HepG2 (cell line): ENCODE measurements around the gene ETFB.

ENCODE experiments used
- CCAR2 ChIP-seq: fragments of 200-400 bp; formaldehyde crosslinking; optimal IDR thresholded peaks from 2 replicates; pipeline ENCODE3; 2018; ENCODE audit warnings: low read depth, mild to moderate bottlenecking, low read length, moderate library complexity
- MED8 ChIP-seq: sonication (generic); formaldehyde crosslinking; IDR thresholded peaks from 2 replicates; pipeline ENCODE4 v1.8.1; 2023; ENCODE audit warnings: mild to moderate bottlenecking, missing genetic modification reagents; ENCODE audit not compliant: insufficient replicate concordance
- NCOA1 ChIP-seq: sonication (generic); formaldehyde crosslinking; IDR thresholded peaks from 2 replicates; pipeline ENCODE4 v1.9.0; 2021; ENCODE audit warnings: missing genetic modification reagents
- SAFB2 ChIP-seq: sonication (generic); formaldehyde crosslinking; IDR thresholded peaks from 2 replicates; pipeline ENCODE4 v1.5.1; 2020; ENCODE audit warnings: missing genetic modification reagents, low read depth, mild to moderate bottlenecking, borderline replicate concordance
- SOX6 ChIP-seq, 2 experiments: fragments of 450-650 bp in 1 of 2; sonication (generic) in 1 of 2; formaldehyde crosslinking in 1 of 2; IDR thresholded peaks; 2 replicates each; pipeline versions ENCODE4 v1.4.0 to v1.6.1; 2017 to 2020; ENCODE audit warnings: antibody characterized with exemption in 1 of 2, mild to moderate bottlenecking in 1 of 2, missing genetic modification reagents in 1 of 2
- TARDBP ChIP-seq: sonication (generic); formaldehyde crosslinking; IDR thresholded peaks from 2 replicates; pipeline ENCODE4 v1.8.0; 2022; ENCODE audit warnings: mild to moderate bottlenecking, missing genetic modification reagents
- ZFP36L2 ChIP-seq: sonication (generic); formaldehyde crosslinking; IDR thresholded peaks from 2 replicates; pipeline ENCODE4 v1.4.0; 2020; ENCODE audit warnings: missing genetic modification reagents
- ZNF367 ChIP-seq: sonication (generic); formaldehyde crosslinking; IDR thresholded peaks from 2 replicates; pipeline ENCODE4 v1.4.0; 2020; ENCODE audit warnings: missing genetic modification reagents, borderline replicate concordance
- TF ChIP-seq, protein P1 (sequence below): sonication (generic); formaldehyde crosslinking; IDR thresholded peaks from 2 replicates; pipeline ENCODE4 v1.4.0; 2020; ENCODE audit warnings: mild to moderate bottlenecking, missing genetic modification reagents, borderline replicate concordance
- TF ChIP-seq, protein P2 (sequence below): sonication (generic); formaldehyde crosslinking; IDR thresholded peaks from 2 replicates; pipeline ENCODE4 v1.5.1; 2020; ENCODE audit warnings: mild to moderate bottlenecking, missing genetic modification reagents, moderate library complexity
- TF ChIP-seq, protein P3 (sequence below): sonication (generic); formaldehyde crosslinking; IDR thresholded peaks from 2 replicates; pipeline ENCODE4 v1.4.0; 2020; ENCODE audit warnings: missing genetic modification reagents
- TF ChIP-seq, protein P4 (sequence below): sonication (generic); formaldehyde crosslinking; IDR thresholded peaks from 2 replicates; pipeline ENCODE4 v1.5.0; 2020; ENCODE audit warnings: mild to moderate bottlenecking, low read depth, missing genetic modification reagents, borderline replicate concordance
- TF ChIP-seq, protein P5 (sequence below): IDR thresholded peaks from 2 replicates; pipeline ENCODE4 v1.6.1; 2016; ENCODE audit warnings: low read depth, borderline replicate concordance

DNA sequence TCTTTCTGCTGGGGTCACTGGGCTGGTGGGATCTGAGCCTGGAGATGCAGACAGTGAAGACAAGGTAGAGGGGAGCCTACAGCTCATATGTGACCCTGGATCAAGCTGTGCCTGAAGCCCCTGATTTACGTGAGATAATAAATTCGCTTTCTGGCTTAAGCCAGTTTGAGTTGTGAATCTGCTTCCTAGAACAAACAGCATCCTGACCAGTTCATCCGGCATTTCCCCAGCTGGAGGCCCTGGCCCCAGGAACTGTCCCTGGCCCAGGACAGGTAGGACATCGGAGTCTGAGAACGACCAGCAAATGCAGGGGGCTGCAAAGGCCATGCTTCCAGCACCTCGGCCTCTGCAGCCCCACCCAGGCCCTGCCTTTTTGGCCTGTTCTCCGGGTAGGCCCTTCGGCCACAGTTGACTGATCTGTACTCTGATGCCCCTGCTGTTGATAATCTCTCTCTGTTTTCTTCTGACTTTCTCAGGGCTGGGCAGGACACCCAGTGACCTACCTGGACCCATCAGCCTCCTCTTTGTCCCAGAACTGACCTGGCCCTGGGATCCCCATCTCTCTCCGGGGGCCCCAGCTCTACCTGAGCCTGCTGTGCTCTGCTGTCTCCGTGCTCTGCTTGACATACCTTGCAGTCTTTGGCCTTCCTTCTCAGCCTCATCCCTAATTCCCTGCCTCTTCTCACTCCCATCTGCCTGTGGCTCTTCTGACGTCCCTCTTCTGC is 14.8 kb downstream of the ETFB start:
- no peak for TF ChIP-seq ZFP36L2 (CRISPR knock-in tag)
- TF ChIP-seq, protein P1, sequence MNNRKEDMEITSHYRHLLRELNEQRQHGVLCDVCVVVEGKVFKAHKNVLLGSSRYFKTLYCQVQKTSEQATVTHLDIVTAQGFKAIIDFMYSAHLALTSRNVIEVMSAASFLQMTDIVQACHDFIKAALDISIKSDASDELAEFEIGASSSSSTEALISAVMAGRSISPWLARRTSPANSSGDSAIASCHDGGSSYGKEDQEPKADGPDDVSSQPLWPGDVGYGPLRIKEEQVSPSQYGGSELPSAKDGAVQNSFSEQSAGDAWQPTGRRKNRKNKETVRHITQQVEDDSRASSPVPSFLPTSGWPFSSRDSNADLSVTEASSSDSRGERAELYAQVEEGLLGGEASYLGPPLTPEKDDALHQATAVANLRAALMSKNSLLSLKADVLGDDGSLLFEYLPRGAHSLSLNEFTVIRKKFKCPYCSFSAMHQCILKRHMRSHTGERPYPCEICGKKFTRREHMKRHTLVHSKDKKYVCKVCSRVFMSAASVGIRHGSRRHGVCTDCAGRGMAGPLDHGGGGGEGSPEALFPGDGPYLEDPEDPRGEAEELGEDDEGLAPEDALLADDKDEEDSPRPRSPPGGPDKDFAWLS, result no peak
- no peak for TF ChIP-seq ZNF367 (CRISPR knock-in tag)
- TF ChIP-seq SAFB2, result no peak
- TF ChIP-seq, protein P2, sequence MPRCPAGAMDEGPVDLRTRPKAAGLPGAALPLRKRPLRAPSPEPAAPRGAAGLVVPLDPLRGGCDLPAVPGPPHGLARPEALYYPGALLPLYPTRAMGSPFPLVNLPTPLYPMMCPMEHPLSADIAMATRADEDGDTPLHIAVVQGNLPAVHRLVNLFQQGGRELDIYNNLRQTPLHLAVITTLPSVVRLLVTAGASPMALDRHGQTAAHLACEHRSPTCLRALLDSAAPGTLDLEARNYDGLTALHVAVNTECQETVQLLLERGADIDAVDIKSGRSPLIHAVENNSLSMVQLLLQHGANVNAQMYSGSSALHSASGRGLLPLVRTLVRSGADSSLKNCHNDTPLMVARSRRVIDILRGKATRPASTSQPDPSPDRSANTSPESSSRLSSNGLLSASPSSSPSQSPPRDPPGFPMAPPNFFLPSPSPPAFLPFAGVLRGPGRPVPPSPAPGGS (CRISPR knock-in tag), result no peak; the same call in 1 of the 2 replicates
- no peak for TF ChIP-seq CCAR2
- TF ChIP-seq, protein P3, sequence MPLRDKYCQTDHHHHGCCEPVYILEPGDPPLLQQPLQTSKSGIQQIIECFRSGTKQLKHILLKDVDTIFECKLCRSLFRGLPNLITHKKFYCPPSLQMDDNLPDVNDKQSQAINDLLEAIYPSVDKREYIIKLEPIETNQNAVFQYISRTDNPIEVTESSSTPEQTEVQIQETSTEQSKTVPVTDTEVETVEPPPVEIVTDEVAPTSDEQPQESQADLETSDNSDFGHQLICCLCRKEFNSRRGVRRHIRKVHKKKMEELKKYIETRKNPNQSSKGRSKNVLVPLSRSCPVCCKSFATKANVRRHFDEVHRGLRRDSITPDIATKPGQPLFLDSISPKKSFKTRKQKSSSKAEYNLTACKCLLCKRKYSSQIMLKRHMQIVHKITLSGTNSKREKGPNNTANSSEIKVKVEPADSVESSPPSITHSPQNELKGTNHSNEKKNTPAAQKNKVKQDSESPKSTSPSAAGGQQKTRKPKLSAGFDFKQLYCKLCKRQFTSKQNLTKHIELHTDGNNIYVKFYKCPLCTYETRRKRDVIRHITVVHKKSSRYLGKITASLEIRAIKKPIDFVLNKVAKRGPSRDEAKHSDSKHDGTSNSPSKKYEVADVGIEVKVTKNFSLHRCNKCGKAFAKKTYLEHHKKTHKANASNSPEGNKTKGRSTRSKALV, result no peak
- TF ChIP-seq TARDBP (CRISPR knock-in tag), result no peak
- TF ChIP-seq, protein P4, sequence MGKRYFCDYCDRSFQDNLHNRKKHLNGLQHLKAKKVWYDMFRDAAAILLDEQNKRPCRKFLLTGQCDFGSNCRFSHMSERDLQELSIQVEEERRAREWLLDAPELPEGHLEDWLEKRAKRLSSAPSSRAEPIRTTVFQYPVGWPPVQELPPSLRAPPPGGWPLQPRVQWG (CRISPR knock-in tag), result no peak
- TF ChIP-seq SOX6 (IDR thresholded peaks at IDR 0.05), result no peak
- no peak for TF ChIP-seq SOX6 (CRISPR knock-in tag; IDR thresholded peaks at IDR 0.05)
- TF ChIP-seq, protein P5, sequence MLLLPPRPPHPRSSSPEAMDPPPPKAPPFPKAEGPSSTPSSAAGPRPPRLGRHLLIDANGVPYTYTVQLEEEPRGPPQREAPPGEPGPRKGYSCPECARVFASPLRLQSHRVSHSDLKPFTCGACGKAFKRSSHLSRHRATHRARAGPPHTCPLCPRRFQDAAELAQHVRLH (CRISPR knock-in tag), result no peak
- TF ChIP-seq MED8, result no peak
- no peak for TF ChIP-seq NCOA1 (CRISPR knock-in tag)
